SK-MEL-5 (cell line): ENCODE data around the gene INSM1. TPM values are rescaled to one million over a fixed set of nuclear protein-coding genes. Genes with fewer than 3 reads are reported as not detected.

Source experiments
- DNase-seq: peaks from one replicate; pipeline ENCODE4 v3.0.0-alpha.2; 2016; ENCODE audit warnings: low read depth, low spot score
- in situ Hi-C: cut with HindIII; loops from 2 replicates; pipeline ENCODE4 v1.10.0; 2016; ENCODE audit warnings: low sequenced_read_pairs, high pct_unique_total_duplicates, low pct_unique_long_range_greater_than_20kb
- polyA plus RNA-seq, 2 experiments: library from polyadenylated mRNA; depleted of rRNA; stranded (reverse); fragments of >200 nt; gene quantifications; 2 replicates each; pipeline ENCODE4 v1.2.3, GENCODE V29; 2015
- total RNA-seq: library from RNA; depleted of rRNA; stranded (reverse); fragments of >200 nt; shearing (Covaris generic); gene quantifications from 2 replicates; pipeline ENCODE4 v1.2.3, GENCODE V29; 2014; rRNA removed

Gene INSM1, protein sequence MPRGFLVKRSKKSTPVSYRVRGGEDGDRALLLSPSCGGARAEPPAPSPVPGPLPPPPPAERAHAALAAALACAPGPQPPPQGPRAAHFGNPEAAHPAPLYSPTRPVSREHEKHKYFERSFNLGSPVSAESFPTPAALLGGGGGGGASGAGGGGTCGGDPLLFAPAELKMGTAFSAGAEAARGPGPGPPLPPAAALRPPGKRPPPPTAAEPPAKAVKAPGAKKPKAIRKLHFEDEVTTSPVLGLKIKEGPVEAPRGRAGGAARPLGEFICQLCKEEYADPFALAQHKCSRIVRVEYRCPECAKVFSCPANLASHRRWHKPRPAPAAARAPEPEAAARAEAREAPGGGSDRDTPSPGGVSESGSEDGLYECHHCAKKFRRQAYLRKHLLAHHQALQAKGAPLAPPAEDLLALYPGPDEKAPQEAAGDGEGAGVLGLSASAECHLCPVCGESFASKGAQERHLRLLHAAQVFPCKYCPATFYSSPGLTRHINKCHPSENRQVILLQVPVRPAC
- total RNA-seq: 0.56 and 0.66 TPM in 2 replicates
- polyA plus RNA-seq (2015; cell fraction: cytosol; rRNA removed): 0.32 and 0.60 TPM in 2 replicates
- not detected in 2 replicates for polyA plus RNA-seq (2015; cell fraction: nucleus; rRNA removed)

DNA sequence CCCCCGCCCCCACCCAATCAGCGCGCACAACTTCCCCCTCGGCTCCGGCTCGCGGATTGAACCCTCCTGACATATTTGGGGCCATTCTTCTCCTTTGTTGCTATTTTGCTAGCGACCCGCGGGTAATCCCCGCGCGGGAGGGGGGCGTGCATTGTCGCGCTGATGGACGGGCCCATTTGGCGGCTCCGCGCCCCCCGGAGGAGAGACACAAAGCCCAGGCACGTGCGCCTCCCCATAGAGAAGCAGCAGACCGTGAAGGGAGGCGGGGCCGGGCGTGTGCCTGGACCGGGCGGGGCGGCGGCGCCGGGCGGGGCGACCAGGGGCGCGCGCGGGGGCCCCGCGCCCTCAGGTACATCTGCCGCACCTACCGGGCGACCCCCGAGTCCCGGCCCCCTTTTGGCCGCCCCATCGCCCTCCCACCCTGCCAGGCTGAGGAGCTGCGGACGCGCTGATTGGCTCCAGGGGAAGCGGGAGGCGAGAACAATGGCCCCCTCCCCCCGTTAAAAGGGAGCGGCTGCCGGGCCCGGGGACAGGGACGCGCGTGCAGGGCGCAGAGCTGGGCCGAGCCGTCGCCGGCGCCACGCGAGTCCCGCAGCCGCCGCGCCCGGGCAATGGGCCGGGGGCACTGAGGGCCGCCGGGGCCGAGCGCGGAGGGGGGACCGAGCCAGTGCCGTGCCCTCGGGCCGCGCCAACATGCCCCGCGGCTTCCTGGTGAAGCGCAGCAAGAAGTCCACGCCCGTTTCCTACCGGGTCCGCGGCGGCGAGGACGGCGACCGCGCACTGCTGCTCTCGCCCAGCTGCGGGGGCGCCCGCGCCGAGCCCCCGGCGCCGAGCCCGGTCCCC lies at the start of gene INSM1:
TSS of gene INSM1 (plus strand) at position 530 of the 843 bp plus-strand sequence. CDS start at position 694, 164 bp downstream.
- in situ Hi-C loops: no loop called here
- no peak for DNase-seq

DNA sequence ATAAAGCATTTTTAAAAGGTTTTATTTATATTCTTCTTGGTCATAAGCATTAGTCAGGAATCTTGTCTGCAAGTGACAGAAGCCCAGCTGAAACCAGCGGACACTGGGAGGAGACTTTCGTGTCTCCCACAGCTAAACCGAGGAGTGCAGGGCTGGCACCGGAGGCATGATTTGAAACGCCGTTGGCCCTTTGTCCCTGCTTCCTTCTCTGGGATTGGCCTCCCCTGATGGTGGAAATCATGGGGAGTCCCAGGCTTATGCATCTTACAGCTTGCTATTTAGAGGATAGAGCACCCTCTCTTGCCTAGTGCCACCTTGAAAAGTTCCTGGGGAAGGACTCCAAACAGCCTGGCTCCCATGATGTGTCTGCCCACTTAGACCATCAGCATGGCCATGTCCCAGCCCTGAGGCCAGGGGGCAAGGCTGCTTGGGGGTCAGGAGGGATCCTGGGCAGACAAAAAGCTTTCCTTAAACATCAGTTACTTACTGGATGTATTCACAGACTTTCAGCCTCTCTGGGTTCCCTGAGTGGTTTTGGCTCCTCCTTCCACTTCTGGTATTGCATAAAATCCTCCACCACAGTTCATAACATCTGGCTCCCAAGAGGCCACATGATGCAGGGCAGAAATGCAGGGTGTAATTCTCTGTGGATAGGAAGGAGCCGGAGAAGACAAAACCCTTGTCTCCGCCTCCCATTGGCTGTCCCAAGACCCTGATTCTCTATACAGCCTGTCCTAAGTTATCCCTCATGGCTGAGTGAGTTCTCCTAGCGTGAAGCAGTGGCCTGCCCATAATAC lies 49.3 kb upstream of the INSM1 start:
- DNase-seq: no peak
- in situ Hi-C loops: no loop called here

DNA sequence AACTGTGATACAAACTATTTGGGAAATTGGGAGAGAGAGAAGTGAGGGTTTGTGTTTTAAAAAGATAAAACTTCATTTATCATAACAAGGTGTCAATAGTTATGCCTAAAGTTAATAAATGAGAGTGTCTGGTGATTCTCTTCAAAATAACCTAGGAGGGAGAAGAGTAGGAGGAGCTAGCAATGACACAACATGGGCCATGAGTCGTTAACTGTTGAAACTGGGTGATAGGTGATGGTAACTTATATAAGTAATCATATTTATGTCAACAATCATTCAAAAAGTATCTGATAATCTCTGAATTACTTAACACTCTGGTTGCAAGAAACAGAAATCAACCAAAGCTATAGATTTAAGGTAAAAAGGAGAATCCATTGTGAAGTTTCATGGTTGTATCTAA lies 46.8 kb upstream of the INSM1 start:
- DNase-seq: no peak
- in situ Hi-C loops: no loop called here

DNA sequence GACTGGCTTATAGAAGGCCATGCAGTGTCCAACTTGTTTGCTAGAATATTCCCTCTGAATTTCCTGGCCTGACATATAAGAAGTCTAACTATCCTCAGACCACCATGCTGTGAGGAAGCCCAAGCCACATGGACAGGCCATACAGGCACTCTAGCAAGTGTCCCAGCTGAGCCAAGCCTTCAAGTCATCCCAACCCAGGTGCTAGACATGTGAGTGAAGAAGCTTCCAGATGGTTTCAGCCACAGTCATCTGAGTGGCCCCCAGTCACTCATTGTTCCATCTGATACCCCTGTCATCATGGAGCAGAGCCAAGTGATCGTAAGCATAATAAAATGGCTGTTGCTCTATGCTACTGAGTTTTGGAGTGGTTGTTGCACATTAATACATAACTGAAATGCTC lies 46.0 kb upstream of the INSM1 start:
- no peak for DNase-seq
- in situ Hi-C loops: no loop called here

DNA sequence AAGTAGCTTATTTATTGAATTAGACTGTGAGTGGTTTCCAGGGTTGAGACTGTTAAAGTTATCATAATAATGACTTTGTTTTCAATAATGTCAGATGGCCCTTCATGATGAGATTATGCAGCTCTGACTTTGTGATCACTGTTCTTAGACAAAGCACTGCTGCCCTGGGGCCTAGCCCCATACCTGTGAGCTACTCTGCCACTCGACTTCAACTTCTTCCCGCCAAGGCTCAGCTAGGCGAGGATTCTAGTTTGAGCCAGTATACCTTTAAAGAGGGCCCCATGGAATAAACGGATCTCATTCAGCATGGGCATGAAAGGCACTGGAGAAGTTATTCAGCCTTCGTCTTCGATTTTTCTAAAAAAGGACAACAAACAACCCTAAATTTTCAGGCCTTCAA lies 45.0 kb upstream of the INSM1 start:
- DNase-seq: no peak
- in situ Hi-C loops: no loop called here

DNA sequence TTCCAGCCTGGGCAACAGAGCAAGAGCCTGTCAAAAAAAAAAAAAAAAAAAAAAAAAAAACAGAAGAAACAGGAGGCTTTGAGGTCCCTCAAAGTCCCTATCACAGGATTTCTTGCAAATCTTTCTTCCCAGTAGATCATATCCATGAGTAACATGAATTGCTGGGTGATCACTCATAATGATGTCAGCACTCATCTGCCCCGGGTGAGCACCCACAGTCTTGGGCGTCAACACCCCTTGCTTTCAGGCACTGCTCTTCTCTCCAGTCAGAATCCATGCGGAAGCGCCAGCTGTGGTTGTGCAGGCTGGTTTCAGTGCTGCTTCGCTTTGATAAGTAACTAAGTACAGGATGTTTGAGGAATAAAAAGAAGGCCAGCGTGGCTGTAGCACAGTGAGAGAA lies 40.2 kb upstream of the INSM1 start:
- in situ Hi-C loops: no loop called here
- no peak for DNase-seq

DNA sequence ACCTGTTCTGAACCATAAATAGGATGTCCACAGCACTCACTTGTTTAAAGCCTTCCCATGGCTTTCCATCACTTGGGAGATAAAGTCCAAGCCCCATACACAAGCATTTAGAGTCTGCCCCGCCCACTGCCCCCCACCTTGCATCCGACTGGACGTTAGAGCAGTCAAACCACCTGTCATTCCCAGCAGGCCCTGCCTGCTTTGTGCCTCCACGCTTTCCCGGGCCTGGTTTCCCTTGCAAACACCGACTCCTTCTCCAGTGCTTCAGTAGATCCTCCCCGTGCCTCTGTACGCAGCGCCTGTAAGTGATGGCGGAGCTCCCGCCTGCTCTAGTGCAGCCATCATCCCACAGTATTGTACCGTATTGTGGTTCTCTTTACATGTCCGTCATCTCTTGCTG lies 38.3 kb upstream of the INSM1 start:
- no peak for DNase-seq
- in situ Hi-C loops: no loop called here

DNA sequence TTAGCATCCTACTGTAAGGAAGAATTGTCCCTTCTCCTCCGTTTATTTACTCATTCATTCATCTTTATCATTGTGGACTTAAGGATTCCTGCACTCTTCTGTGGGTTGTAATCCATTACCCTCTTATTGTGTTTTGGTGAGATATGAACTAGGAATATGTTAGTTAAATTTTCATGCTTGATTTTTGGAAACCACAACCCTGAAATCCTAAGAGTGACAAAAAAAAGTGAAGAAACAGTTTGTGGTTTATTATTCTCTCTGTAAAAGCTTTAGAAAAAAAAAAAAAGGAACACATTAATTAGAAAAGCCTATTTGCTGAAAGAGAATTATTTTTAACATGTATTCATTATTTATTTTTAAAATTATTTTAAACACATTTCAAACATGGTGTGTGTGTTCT lies 36.7 kb upstream of the INSM1 start:
- in situ Hi-C loops: no loop called here
- DNase-seq: no peak

DNA sequence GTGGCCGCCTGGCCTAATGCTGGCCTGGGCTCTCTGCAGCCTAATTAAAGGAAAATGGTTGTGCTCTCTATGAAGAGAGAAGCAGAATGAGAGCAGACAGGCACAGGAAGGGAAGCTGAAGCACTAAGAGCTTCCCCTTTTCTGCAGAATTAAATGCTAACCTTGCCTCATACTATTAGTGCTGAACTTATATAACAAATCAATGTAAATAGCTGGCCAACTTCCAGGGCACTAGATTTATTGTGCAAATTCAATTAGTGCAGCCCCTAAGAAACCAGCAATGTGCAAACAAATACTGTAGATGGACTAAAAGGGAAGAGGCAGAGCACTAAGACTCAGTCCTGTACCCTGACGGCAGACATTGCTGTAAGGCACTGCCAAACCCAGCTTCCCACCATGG lies 36.1 kb upstream of the INSM1 start:
- no peak for DNase-seq
- in situ Hi-C loops: no loop called here

DNA sequence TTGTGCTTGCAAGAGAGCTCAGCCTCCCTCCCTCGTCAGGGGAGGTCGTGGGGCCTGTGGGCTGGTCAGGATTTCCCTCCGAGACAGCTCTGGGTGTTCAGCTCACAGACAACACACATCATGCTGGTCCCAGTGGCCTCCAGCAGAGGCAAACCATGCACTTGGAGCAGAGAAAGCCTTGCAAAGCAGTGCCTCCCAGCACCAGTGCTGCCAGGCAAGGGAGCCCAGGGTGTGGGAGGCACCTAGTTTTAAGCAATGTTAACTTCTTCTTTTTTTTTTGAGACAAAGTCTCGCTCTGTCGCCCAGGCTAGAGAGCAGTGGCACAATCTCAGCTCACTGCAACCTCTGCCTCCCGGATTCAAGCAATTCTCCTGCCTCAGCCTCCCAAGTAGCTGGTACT lies 34.0 kb upstream of the INSM1 start:
- DNase-seq: no peak
- in situ Hi-C loops: no loop called here

DNA sequence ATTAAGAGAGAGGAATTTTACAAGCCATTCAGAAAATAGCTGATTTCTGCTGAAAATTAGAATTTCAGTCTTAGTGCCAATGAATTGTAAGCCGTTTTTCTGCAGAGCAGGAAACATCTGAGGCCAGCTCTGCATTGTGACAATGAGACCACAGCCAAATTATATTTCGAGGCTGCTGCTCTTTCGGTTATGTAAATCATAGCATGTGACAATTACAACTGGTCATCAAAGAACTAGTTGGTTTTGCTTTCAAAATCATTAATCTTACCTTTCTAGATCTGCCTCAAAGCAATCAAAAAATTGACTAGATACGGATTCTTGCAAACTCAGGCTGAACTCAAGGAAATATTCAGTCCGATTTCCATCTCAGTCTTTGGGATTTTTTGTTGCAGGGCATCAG lies 33.4 kb upstream of the INSM1 start:
- in situ Hi-C loops: no loop called here

DNA sequence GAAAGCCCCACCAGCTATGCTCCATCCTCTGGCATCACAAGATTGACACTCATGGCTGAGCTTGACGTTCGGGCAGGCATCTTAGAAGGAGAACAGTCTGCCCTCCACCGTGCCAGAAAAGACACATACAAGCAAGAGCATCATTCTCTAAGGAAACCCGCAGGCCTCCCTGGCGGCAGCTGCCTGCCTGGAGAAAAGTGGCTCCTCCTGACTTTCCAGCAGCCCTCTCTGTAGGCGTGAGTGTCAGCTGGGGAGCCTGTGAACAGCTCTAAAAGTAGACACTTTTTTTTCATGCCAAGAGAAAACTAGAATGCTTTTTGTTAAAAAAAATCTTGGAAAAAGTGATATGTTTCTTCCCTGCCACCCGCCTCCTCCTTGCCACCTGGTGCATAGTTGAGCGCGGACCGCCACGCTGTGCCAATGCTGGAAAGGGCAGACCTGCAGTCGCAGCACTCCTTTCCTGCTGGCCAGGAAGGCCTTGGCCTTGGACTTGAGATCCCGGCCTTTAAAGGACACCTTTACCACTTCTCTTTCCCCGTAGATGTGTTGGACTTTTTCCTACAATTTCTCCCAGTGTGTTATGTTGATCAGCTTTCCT lies 29.7 kb upstream of the INSM1 start:
- in situ Hi-C loops: no loop called here
- no peak for DNase-seq

More for the DNA sequence above, 33.4 kb upstream of the INSM1 start:
- DNase-seq: no peak

DNA sequence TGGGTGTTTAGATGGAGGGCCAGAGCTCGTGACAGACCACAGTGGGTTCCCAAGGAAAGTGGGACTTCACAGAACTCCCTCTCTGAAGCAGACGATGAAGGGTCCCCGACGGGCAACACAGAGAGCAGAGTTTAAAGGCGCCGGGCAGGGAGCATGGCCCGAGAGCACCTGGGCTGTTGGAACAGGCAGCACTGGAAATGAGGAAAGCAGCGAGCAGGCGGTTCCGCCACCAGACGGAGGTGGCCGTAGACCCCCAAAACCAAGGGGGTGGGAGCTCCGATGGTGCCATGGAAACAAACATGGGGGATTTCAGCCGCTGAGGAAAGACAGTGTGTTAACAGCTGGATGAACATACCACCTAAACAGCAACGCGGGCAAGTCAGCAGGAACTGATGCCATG lies 27.5 kb upstream of the INSM1 start:
- no peak for DNase-seq
- in situ Hi-C loops: no loop called here

DNA sequence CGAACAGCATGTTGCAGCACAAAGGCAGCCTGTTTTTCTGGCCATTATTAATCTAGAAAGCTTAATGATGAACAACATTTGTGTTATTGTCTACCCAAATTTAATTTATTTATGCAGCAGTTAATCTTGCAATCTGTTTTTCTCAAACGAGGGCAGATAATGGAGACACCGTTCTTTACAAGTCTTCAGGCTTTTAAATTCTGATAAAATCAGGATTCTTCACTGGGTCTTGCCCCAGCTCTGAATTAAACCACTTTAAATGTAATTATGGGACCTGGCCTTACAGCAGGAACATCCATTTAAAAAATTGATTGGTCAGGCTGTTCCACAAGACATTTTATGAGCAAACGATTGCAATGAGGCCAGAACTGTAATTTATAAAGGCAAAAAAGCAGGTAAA lies 26.5 kb upstream of the INSM1 start:
- in situ Hi-C loops: no loop called here
- no peak for DNase-seq

DNA sequence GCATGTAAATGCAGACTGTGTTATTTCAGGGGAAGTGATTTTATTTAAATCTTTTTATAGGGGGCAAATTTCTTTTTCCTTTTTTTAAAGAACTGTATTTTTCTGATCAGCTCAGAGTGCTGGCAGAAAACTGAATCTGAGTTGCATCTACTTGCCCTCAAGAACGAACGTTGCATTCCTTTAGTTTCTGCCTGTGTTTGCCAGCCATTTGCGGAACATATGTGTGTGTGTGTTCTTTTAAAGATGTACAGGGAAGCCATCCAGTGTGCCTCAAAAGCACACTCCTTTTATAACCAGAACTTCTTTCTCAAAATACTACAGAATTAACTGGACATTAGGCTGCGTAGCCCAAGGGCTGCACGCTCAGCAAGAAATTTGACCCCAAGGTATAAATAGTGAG lies 25.8 kb upstream of the INSM1 start:
- in situ Hi-C loops: no loop called here
- DNase-seq: no peak

DNA sequence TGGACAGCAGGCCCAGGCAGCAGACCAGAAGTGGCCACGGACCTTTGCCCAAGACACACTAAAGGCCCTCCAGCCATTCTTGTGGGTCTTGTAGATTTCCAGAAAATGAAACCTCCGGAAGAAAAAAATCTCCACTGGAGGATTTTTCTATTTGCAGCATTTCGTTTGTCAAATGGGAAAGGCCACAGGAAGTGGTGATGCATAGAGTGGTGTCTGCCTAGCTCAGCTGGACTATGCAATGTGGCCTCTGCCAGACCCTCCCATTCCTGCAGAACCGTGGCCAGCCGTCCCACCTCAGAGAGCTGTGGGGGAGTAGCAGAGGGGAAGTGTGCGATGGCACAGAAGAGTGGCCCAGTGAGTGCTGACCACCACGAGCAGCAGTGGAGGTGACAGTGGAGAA lies 24.0 kb upstream of the INSM1 start:
- in situ Hi-C loops: no loop called here
- DNase-seq: no peak

DNA sequence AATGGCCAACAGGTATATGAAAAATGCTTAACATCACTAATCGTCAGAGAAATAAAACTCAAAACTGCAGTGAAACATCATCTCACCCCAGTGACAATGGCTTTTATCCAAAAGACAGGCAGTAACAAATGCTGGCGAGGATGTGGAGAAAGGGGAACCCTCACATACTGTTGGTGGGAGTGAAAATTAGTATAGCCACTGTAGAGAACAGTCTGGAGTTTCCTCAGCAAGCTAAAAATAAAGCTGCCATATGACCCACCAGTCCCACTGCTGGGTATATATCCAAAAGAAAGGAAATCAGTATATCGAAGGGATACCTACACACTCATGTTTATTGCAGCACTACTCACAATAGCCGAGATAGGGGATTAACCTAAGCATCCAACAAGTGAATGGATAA lies 23.4 kb upstream of the INSM1 start:
- DNase-seq: no peak
- in situ Hi-C loops: no loop called here
